Measurements from ENCODE around the gene RBBP9.

DNA sequence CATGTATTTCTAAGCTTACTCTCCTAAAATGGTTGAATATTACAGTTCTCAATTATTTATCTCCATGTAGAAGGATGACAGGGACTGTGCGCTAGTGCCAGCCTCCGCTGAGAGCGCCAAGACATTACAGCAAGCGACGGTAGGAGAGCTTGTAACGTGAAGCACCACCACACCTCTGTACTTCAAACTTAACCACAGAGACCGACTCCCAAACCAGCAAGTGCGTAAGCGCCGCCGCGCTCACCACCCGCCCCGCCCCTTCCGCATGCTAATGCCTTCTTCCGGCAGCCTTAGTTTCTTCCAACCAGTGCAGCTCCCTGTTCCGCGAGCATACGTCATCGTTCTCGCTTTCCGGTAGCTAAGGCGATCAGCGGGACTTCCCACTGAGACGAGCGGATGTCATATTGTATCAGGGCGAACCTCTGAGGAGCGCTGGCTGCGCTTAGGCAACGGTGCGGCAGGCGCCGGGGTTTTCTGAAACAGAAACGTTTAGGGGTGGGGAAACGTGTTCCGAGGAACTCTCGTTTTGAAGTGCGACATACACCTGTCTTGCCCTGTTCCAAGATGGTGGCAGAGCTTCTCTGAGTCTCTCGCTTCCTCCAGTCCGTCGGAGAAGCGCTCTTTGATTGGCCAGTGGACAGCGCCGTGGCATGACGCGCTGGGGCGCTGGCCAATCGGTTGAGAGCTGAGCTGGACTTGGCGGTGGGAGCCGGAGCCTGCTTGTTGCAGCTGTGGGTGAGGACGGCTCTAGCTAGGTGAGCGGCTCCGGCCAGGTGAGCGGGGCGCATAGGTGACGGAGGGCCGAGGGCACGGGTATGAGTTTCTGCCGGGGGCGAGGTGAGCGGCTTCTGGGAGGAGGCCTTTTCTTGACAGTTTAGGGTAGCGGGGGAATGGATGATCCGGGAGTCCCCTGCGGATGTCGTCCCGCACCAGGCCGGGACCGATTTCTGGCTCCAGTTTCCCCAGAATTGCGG is 10.5 kb upstream of the RBBP9 start, which contains the start of gene SEC23B:
- TF ChIP-seq EZH2phosphoT487 (IDR thresholded peaks at IDR 0.05; ENCODE audit: borderline replicate concordance, low read length) = no peak
- TF ChIP-seq, protein P1, sequence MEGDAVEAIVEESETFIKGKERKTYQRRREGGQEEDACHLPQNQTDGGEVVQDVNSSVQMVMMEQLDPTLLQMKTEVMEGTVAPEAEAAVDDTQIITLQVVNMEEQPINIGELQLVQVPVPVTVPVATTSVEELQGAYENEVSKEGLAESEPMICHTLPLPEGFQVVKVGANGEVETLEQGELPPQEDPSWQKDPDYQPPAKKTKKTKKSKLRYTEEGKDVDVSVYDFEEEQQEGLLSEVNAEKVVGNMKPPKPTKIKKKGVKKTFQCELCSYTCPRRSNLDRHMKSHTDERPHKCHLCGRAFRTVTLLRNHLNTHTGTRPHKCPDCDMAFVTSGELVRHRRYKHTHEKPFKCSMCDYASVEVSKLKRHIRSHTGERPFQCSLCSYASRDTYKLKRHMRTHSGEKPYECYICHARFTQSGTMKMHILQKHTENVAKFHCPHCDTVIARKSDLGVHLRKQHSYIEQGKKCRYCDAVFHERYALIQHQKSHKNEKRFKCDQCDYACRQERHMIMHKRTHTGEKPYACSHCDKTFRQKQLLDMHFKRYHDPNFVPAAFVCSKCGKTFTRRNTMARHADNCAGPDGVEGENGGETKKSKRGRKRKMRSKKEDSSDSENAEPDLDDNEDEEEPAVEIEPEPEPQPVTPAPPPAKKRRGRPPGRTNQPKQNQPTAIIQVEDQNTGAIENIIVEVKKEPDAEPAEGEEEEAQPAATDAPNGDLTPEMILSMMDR (IDR thresholded peaks at IDR 0.05; ENCODE audit: low read depth, low read length, poor library complexity, severe bottlenecking) = no peak
